T-helper 1 cell treated with Interleukin-12 subunit alpha and Interleukin-12 subunit beta and Interleukin-4 antibody, amounts not matched to agents 30 ng/mL and 1 ng/mL, for 36 hours (primary cell): ENCODE data around the gene TOB2. TPM values are rescaled to one million over a fixed set of nuclear protein-coding genes. Genes with fewer than 3 reads are reported as not detected.
"Not testable (repeated sequence)": the region's sequence is repeated elsewhere in the genome, so short reads cannot be mapped to it uniquely, and the experiment has no call there.

Experiments
- intact Hi-C: fragments of 100-400 bp; cut with micrococcal nuclease; formaldehyde crosslinking; loops from one replicate; pipeline ENCODE4 v1.15.1; 2024
- total RNA-seq: library from RNA; stranded (reverse); gene quantifications from 2 replicates; pipeline ENCODE4 v1.2.3, GENCODE V29; 2022

Gene TOB2
- total RNA-seq, 1 donor from 2014 or later = 41.2 TPM

DNA sequence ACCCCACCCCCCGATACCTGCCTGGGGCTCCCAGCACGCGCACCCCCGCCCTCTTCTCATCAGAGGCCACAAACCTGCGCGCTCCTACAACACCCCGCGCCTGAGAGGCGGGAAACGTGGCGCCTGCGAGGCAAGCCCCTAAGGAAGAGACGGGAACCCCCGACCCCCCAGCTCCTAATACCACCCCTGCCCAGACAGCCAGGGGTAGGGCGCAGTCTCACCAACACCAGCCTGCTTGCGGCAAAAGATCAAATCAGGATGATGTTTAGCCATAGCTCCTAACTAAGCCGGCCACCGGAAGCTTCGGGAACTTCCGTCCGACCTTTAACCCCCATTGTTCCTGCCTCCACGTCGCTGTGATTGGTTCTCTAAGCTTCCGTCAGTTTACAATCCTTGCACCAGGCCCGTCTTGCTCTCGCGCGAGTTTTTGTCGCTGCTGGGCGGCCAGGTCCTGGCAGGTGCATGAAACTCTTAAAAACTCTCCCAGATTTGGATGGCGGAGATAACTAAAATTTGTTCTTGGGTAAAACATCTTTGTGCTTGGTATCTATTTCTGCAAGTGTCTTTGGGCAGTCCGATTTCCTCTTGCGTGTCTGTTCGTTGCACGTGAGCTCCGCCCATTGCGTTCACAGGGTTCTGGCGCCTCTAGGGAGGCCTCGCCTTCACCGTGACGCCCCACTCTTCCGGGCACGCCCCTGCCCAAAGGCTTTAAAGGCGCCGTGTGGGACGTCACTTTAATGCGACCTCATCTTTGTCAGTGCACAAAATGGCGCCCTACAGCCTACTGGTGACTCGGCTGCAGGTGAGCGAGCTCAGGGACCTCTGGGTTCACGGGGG lies 22.0 kb upstream of the TOB2 start, which contains the start of the genes ACO2 and PHF5A:
Gene ACO2 (plus strand): TSS at position 737 of the 837 bp plus-strand sequence. CDS start 30 bp downstream, at position 767.
Gene PHF5A (minus strand): TSS at position 312 of the 837 bp plus-strand sequence. CDS start 39 bp downstream, at position 273.
- intact Hi-C loops = loop anchor here (1.0 to 5.0 kb wide), 15 partner anchors 20 to 649 kb away; partner anchors contain the start of genes DESI1, EP300, L3MBTL2 and POLR3H

DNA sequence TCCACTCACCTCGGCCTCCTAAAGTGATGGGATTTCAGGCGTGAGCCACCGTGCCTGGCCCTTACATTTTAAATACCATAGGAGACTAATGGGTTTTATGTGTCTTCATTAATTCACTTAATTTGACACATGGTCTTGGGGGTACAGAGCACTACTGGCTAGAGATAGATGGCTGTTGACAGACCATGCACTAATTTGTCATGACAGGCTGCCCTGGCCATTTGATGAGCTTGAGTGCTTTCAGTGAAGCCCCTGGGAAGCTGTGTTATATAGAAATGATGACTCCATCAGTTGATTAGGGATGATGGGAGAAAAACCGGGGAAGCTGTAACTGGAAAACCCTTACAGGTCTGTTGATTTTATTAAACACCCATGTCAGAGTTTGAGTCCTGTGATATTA lies 15.3 kb upstream of the TOB2 start:
- intact Hi-C loops = no loop called here

- intact Hi-C loops = not testable (repeated sequence)
These were observed 13.5 kb upstream of the TOB2 start for GRCh38 chr22:41460071-41460470.

- intact Hi-C loops = no loop called here
These were observed 12.8 kb upstream of the TOB2 start for GRCh38 chr22:41459431-41459830.

DNA sequence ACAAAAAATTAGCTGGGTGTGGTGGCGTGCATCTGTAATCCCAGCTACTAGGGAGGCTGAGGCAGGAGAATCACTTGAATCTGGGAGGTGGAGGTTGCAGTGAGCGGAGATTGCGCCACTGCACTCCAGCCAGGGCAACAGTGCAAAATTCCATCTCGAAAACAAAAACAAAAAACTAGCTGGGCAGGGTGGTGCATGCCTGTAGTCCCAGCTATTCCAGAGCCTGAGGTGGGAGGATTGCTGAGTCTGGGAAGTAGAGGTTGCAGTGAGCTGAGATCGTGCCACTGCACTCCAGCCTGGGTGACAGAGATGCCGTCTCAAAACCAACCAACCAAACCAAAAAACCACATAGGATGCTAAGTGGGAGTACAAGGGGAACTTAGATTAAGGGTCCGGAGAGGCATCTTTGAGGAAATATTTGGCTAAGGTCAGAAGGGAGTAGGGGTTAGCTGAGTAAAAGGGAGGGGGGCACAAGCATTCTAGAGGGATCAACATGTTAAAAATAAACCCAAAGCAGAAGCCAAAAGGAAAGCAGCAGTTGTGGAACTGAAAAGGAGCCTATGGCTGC lies 11.6 kb upstream of the TOB2 start:
- intact Hi-C loops = no loop called here

- intact Hi-C loops = loop anchor here (1.0 to 10.0 kb wide), 15 partner anchors 20 to 1923 kb away; partner anchors contain the start of genes ATF4, CENPM, DESI1 and NAGA
These were observed 1.7 kb upstream of the TOB2 start for GRCh38 chr22:41448189-41448808.

DNA sequence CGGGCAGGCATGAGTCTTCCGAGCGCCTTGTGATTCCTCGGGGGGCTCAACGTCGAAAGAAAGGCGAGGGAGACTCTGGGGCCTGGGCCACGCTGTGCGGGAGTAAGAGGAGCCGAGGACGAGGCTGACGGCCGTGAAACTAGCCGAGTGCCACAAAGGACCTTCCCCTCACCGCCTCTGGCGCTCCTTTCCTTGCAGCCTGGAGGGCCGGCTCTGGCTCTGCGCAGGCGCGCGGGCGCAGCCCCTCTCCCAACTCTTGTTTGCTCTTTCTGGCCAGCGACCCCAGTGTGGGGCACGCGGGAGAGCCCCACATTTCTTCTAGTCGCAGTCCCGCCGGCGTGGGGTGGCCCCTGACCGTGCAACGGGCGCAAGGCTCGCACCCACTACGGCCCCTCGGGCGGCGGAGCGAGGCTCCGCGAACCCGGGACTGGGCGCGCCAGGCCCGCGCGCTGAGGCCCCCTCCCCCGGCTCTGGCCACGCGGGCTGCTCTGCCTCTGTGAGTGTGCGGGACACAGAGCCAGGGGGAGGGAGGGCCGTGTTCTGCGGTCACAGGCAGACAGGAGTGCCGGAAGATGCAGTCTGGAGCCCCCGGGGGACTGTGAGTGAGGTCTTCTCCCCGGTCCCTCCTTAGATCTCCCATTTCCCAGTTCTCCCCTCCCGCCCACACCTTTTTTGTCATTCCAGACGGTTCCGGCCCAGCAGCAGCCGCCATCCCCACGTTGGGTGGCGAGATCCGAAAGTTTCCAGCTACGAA lies 1.0 kb upstream of the TOB2 start:
- intact Hi-C loops = loop anchor here (1.0 to 10.0 kb wide), 15 partner anchors 21 to 1923 kb away; partner anchors contain the start of genes ATF4, CENPM, DESI1 and NAGA

DNA sequence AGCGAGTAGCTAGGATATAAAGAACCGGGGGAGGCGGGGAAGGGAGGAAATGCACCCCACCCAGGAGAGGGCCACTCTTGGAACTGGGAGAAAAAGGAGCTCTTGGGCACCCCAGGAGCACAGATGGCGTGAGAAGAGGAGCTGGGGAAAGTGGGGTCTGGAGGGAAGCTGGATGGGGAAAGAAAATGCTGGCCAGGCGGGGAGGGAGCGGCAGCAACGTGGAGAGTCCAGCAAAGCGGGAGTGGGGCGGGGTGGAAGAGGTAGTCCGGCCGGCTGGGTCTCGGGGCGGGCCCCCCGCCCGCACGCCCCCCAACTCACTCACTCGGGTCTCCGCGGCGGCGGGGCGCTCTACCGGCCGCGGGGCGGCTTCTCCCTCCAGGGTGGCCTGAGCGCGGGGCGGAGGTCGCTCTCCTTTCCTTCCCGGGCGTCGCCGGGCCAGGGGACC lies 522 bp downstream of the TOB2 start:
- intact Hi-C loops = loop anchor here (5.0 to 10.0 kb wide), 7 partner anchors 144 to 1921 kb away; partner anchors contain the start of genes ATF4, CENPM, NAGA and PHETA2

DNA sequence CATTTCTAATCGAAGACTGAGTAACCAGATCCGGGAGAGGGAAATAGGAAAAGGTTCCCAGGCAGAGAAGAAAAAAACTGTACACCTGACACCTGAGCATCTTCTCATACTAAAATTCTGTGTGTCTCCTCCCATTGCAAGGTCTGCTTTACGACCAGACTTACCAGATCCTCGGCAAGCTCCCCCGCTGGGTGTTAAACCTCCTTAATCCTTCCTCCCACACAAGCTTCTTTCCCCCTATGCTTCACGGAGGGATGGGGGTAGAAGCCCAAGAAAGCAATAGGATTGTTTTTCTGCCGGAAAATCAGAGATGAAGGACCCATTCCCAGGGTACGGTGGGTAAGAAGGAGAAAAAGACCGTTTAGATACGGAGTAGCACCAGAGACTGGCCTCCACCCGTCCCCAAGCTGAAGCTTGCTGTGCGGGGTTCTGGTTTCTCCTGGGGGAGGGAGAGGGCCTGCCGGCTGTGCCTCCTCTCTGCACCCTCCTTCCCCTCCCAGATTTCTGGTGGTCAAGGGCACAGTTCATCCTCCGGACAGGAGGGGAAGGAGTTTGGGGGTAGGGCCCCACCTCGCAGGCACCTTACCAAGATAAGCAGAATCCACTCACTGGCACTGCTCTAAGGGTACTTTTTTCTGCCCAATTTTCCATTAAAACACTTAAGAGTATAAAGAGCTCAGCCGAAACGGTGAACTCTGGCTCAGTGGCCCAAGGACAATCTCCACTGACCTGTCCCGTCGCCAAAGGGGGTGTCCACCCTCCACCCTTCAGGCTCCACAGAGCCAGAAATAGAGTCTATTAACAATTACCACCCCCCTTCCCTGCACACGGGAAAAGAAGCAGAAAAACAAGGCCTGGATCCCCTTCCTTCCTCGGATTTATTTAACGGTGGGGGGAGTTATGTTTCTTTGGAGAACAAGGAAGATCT lies 1.2 kb downstream of the TOB2 start:
- intact Hi-C loops = loop anchor here (2.0 to 10.0 kb wide), 8 partner anchors 143 to 1921 kb away; partner anchors contain the start of genes ATF4, CENPM, NAGA and PHETA2

DNA sequence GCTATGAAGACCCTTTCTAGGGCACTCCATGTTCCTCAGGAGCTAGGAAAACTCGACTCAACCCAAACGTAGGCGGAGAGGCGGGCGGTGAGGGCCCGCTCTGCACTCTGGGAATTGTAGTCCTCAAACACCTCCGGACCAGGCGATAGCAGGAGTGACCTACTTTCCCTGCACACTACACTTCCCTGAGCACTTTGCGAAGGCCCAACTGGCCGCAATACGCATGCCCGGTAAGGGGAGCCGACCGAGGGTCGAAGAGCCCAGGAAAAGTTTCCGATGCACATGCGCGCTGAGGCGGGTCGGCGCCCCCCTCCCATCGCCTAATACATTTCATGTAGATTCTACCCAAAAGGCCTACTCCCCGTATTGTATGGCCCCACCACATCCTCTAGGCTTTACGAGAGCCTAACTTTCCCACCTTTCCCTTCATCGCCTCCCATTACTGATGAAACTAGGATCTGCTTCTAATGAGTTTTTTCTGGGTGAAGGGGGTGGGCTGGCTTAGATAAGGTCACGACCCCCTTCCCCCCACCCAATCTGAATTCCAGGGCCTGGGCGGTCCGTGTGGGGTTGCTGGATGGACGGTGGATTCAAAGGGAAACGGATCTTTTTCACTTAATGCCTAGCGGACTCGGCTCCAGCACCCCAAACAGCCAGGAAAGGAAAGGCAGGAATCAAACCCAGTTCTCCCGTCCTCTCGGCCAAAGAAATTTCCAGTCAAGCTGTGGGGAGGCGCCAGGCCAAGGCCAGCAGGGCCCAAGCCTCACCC lies 2.1 kb downstream of the TOB2 start:
- intact Hi-C loops = loop anchor here (1.0 to 10.0 kb wide), 16 partner anchors 19 to 1920 kb away; partner anchors contain the start of genes ACO2, ATF4, CENPM and DESI1

GRCh38 chr22:41442240-41442792 lies 4.3 kb downstream of the TOB2 start:
- intact Hi-C loops = loop anchor here (10.0 kb wide), 4 partner anchors 502 to 1918 kb away; partner anchors contain the start of genes ATF4, CENPM, NAGA and PHETA2

DNA sequence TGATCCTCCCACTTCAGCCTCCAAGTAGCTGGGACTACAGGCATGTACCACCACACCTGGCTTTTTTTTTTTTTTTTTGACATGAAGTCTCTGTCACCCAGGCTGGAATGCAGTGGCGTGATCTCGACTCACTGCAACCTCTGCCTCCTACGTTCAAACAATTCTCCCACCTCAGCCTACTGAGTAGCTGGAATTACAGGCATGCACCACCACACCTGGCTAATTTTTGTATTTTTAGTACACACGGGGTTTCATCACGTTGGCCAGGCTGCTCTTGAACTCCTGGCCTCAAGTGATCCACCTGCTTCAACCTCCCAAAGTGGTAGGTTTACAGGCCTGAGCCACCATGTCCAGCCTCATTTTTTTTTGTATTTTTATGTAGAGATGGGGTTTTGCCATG lies 6.1 kb downstream of the TOB2 start:
- intact Hi-C loops = loop anchor here (10.0 kb wide), 4 partner anchors 504 to 1916 kb away; partner anchors contain the start of genes ATF4, CENPM, NAGA and PHETA2

DNA sequence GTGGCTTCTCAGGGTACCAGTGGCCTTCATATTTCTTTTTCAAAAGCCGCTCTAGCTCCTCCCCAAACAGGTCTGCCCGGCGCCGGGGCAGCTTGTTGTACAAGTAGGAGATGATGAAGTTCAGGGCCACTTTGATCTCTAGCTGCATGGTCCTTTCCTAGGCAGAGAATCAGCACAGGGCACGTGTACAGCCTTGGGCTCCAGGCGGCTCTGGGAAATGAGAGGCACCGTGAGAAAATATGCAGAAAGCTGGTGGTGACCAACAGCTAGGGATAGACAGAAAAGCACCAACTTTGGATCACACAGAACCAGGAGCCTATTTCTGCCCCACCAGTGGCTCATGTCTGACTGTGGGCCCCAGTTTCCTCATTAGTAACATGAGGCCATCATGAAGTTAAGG lies 9.4 kb downstream of the TOB2 start:
- intact Hi-C loops = no loop called here

- intact Hi-C loops = no loop called here
These were observed 10.1 kb downstream of the TOB2 start for GRCh38 chr22:41436322-41437113.

DNA sequence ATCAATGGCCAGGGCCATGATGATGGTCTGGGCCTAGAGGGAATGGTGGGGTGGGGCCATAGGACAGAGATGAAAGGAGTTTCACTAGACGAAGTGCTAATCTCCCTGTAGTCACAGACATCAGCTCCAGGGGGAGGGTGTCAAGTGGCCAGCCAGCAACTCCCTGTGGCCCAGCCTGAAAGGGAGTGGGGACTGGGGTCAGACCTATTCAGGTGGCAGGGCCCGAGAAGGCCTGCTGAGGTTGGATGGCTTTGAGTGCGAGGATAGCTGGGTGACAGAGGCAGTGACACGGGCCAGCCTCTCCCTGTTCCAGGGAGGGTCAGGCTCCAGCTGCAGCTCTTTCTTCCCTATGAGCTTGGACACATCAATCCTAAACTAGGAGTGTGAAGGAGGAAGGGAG lies 11.0 kb downstream of the TOB2 start:
- intact Hi-C loops = no loop called here

DNA sequence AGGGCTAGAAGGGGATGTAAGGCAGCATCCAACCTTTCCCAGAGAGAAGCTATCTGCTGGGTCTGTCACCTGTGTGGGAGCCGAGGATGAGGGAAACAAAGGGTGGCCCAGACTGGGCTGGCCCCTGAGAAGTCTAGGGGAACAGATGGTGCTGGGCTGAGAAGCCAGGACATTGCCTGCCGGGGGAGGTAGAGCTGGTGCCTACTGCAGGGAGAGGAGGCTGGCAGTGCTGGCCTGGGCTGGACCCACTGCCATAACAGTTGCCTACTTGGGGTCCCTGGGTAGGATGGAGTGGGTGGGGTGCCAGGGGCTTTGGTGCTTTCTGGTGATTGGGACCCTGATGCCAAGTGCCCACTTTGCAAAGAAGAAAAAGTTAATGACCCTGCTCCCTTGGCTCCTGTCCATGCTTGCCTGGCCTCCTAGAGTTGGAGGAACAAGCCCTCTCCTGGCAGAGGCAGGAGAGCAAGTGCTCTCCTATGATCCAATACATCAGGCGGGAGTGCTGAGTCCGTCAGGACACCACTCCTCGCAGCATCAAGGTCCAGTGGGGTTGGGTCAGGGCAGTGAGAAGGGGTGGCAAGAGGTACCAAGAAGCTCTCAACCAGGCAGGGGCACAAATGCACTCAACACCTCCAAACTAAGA lies 12.1 kb downstream of the TOB2 start:
- intact Hi-C loops = not testable (repeated sequence)

DNA sequence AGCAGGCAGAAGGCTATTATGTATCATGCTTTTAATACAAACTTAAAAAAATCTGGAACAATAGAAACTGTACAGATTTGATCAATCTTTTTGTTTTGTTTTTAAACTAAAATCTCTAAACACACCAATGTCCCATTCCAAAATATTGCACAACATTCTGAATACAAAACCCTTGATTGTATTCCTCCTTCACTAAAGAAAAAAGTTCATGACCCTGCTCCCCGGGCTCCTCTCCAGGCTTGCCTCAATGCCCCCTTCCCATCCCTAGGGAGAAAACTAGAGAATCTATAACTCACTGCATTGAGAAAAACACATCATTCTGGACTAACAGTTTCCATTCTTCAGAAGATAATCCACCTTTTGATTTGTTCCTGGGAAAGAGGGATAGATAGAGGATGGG lies 13.1 kb downstream of the TOB2 start:
- intact Hi-C loops = not testable (repeated sequence)
